Upper lobe of left lung (tissue), 4 donors: ENCODE data around the gene PATL1.

Experiments used
- POLR2AphosphoS5 ChIP-seq, 2 donors: sonication (generic); formaldehyde crosslinking; IDR thresholded peaks; one replicate each; pipeline ENCODE4 v1.5.1; 2017; ENCODE audit warnings: antibody characterized with exemption in 2 of 2
- TF ChIP-seq, protein P1 (sequence below), 6 experiments: fragments of 450-650 bp in 4 of 6; fragments of 200-600 bp in 2 of 6; sonication (generic) in 2 of 6; IDR thresholded peaks; one replicate each; pipeline ENCODE4 v1.5.1; 2016 to 2019; ENCODE audit warnings: antibody characterized with exemption in 6 of 6

DNA sequence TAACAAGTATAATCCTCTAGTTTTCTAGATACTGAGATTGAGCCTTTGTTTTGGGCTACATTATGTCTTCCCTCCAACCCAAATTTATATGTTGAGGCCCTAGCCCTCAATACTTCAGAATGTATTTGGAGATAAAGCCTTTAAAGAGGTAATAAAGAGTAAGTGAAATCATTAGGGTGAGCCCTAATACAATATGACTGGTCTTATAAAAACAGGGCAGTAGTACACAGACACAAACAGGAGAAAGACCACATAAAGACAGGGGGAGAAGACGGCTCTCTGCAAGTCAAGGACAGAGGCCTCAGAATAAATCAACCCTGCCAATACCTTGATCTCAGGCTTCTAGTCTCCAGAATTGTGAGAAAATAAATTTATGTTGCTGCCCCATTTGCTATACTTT lies 38.5 kb upstream of the PATL1 start:
- TF ChIP-seq, protein P1, sequence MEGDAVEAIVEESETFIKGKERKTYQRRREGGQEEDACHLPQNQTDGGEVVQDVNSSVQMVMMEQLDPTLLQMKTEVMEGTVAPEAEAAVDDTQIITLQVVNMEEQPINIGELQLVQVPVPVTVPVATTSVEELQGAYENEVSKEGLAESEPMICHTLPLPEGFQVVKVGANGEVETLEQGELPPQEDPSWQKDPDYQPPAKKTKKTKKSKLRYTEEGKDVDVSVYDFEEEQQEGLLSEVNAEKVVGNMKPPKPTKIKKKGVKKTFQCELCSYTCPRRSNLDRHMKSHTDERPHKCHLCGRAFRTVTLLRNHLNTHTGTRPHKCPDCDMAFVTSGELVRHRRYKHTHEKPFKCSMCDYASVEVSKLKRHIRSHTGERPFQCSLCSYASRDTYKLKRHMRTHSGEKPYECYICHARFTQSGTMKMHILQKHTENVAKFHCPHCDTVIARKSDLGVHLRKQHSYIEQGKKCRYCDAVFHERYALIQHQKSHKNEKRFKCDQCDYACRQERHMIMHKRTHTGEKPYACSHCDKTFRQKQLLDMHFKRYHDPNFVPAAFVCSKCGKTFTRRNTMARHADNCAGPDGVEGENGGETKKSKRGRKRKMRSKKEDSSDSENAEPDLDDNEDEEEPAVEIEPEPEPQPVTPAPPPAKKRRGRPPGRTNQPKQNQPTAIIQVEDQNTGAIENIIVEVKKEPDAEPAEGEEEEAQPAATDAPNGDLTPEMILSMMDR (IDR thresholded peaks at IDR 0.05) = no peak
- TF ChIP-seq POLR2AphosphoS5 (IDR thresholded peaks at IDR 0.05) = no peak
